Duodenal mucosa (tissue), 2 donors: ENCODE data around the gene CKAP5.
A peak's percentile ranks its signal among the peaks of the same experiment; 100 is the strongest.

Source experiments
- H3K27ac ChIP-seq: one replicate; pipeline ENCODE4 v1.7.0; 2013; ENCODE audit warnings: low read depth, low read length
- H3K27me3 ChIP-seq, 2 donors: one replicate each; pipeline ENCODE4 v1.7.0; 2013; ENCODE audit warnings: low read length in 2 of 2, control low read depth in 1 of 2; ENCODE audit not compliant: insufficient read depth in 2 of 2, control insufficient read depth in 1 of 2
- H3K36me3 ChIP-seq, 2 donors: one replicate each; pipeline ENCODE4 v1.7.0; 2013; ENCODE audit warnings: low read length in 2 of 2, control low read depth in 1 of 2; ENCODE audit not compliant: insufficient read depth in 2 of 2, control insufficient read depth in 1 of 2
- H3K4me1 ChIP-seq, 2 donors: one replicate each; pipeline ENCODE4 v1.7.0; 2013; ENCODE audit warnings: low read length in 2 of 2, control low read depth in 1 of 2; ENCODE audit not compliant: insufficient read depth in 2 of 2, control insufficient read depth in 1 of 2
- H3K4me3 ChIP-seq, 2 donors: one replicate each; pipeline ENCODE4 v1.7.0; 2013; ENCODE audit warnings: low read length in 2 of 2, low read depth in 1 of 2
- H3K9ac ChIP-seq, 2 donors: one replicate each; pipeline ENCODE4 v1.7.0; 2013; ENCODE audit warnings: low read length in 2 of 2, low read depth in 1 of 2
- H3K9me3 ChIP-seq, 2 donors: one replicate each; pipeline ENCODE4 v1.7.0; 2013; ENCODE audit warnings: low read length in 2 of 2, control low read depth in 1 of 2; ENCODE audit not compliant: control insufficient read depth in 1 of 2

CKAP5 gene

DNA sequence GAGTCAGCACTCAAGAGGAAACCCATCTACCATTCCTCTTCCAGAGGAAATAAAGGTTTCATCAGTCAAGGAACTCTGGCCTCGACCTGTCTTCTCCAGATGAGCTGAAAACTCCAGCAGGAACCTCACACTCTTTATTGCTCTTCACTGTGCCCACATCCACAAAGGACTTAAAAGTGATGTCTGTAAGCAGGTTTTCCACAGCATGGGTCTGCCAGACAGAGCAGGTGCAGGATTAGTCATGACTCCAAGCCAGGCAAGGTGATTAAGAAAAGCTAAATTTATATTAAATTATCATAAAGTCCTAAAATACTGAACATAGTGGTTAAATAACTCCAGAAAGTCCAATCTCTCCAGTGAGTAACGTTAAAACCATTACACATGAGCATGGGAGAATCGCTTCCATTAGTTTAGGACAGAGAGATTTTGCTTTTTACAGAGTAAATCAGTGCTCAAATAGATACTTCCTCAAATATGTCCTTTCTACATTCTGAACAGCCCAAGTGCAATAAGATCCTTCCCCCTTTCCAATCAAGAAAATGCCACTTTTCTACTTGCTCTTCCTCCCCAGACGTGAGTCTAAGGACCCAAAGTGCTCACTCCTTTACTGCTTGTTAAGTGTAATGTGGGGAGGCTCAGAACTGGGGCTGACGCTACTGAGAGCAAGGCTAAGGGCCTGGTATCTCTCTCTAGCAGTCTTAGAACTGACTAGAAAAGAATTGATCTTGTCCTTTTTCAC, 10.7 kb upstream of the CKAP5 start:
- no peak overlapping the region for H3K27ac ChIP-seq
- H3K9me3 ChIP-seq = no peaks in the 10 kb centered on the region
- H3K9ac ChIP-seq = no peak overlapping the region
- H3K27me3 ChIP-seq = no peaks in the 10 kb centered on the region
- H3K36me3 ChIP-seq = peaks cover 0 to 34% of the 10 kb centered on the region in 2 donors
- H3K4me1 ChIP-seq = no peaks in the 10 kb centered on the region
- no peak overlapping the region for H3K4me3 ChIP-seq

DNA sequence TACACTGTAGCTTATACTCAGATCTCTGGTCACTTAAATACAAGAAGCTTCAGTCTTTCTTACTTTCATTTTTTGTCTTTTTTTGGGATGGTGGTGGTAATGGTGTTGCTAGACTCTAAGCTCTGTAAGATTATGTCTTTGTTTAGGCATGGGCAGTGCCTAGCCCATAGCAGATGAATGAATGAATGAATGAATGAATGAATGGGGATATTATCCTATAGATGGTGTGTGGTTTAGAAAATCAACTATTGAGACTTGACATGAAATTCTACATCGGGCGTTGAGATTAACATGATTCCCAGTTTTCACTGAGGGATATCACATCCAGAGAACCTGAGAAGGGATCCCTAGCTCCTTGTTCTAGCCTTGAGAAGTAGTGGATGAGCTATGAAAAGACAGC, 9.8 kb upstream of the CKAP5 start:
- H3K9me3 ChIP-seq = no peaks in the 10 kb centered on the region
- peaks cover 0 to 29% of the 10 kb centered on the region in 2 donors for H3K36me3 ChIP-seq
- H3K9ac ChIP-seq = no peak overlapping the region
- H3K4me3 ChIP-seq = no peak overlapping the region
- H3K27ac ChIP-seq = no peak overlapping the region
- no peaks in the 10 kb centered on the region for H3K27me3 ChIP-seq
- no peaks in the 10 kb centered on the region for H3K4me1 ChIP-seq

DNA sequence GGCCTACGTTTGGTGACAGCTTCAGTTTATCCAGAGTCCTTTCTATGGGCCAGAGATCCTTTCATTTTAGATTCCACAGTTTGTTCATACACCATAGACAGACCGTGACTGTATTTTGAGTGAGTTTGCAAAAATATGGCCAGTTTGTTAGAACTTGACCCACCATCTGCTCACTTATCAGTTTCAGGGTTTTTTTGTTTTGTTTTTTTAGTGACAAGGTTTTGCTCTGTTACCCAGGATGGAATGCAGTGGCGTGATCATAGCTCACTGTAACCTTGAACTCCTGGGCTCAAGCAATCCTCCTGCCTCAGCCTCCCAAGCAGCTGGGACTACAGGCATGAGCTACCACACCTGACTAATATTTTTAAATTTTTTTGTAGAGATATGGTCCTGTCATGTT, 9.1 kb upstream of the CKAP5 start:
- H3K27ac ChIP-seq = no peak overlapping the region
- H3K9ac ChIP-seq = no peak overlapping the region
- no peaks in the 10 kb centered on the region for H3K27me3 ChIP-seq
- peaks cover 0 to 23% of the 10 kb centered on the region in 2 donors for H3K36me3 ChIP-seq
- H3K4me1 ChIP-seq = no peaks in the 10 kb centered on the region
- no peak overlapping the region for H3K4me3 ChIP-seq
- H3K9me3 ChIP-seq = no peaks in the 10 kb centered on the region

DNA sequence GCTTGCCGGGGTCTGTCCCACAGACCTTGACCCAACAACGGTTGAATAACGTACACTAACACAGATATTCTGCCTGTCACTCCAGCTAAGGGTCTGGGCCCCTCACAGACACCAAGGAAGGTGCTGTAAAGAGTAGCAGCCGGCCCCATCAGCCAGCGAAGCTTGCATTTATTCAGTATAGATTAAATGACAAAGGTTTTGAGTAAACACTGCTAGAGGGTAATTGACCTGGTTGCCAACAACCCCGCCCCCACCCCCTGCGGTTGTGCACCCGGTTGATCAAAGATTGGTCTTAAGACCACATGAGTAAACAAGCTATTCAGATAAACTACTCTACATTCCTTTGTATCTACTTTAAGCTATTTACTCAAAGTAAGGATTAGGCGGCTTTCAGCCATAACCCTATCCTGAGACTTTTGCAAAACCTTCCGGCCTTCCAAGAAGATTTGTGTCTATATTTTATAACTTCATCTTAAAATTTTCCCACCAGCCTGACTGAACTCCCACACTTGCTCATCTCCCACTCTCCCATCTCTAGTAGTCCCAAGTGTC, 4.8 kb upstream of the CKAP5 start:
- H3K27ac ChIP-seq = no peak overlapping the region
- H3K9me3 ChIP-seq = no peaks in the 10 kb centered on the region
- H3K36me3 ChIP-seq = no peaks in the 10 kb centered on the region
- H3K4me1 ChIP-seq = peaks cover 4 to 6% of the 10 kb centered on the region in 2 donors
- no peak overlapping the region for H3K4me3 ChIP-seq
- H3K9ac ChIP-seq = no peak overlapping the region
- no peaks in the 10 kb centered on the region for H3K27me3 ChIP-seq

DNA sequence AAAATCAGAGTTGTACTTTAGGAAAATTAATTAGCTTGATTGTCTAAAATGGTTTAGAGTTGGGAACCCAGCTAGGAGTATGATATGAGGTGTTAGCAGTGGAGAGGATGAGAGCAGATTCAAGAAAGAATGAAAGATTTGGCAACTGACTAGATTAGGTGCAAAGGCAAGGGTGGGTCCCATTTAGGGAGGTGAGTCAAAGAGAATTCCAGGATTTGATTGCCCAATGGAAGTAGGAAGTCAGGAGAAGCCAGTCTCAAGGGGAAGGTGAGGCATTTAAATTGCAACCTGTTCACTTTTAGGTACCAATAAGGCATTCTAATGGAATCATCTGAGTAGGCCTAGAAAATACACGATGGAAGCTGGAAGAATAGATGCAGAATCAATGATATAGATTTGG, 3.6 kb upstream of the CKAP5 start:
- H3K36me3 ChIP-seq = no peaks in the 10 kb centered on the region
- H3K4me1 ChIP-seq = peaks cover 7 to 12% of the 10 kb centered on the region in 2 donors
- no peak overlapping the region for H3K27ac ChIP-seq
- H3K4me3 ChIP-seq = no peak overlapping the region
- no peaks in the 10 kb centered on the region for H3K9me3 ChIP-seq
- no peak overlapping the region for H3K9ac ChIP-seq
- H3K27me3 ChIP-seq = no peaks in the 10 kb centered on the region

DNA sequence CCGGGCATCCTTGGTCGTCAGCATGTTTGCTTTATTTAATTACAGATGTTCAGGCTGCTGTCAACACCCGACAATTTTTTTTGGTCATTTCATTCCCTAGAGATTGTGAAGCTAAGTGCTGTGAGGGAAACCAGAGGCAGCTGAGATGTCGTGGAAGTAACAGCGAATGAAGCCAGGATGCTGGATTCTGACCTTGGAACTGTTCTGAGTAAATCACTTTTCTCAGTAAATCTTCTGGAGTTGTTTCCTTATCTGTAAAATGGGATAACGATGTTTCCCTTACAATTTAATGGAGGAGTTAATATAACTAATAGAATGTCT, 390 bp upstream of the CKAP5 start:
- H3K36me3 ChIP-seq = no peaks in the 10 kb centered on the region
- no peak overlapping the region for H3K27ac ChIP-seq
- H3K27me3 ChIP-seq = no peaks in the 10 kb centered on the region
- peaks cover 7 to 16% of the 10 kb centered on the region in 2 donors for H3K4me1 ChIP-seq
- no peaks in the 10 kb centered on the region for H3K9me3 ChIP-seq
- H3K4me3 ChIP-seq = peak overlapping the region; percentile 84 to 92
- peak overlapping the region; percentile 4 to 83 for H3K9ac ChIP-seq

DNA sequence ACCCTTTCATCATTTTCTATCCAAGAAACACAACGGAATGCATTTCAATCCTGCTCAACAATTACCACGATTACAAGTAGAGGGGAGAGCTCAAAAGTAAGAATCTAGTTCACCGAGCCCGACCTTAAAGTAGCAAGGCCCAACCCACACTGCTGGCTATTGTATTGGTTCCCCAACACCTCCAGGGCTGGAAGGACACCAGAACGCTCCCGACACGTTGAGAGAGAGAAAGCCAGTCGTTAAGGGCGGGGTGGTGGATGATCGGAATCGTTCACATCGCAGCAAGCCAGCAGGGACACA, 690 bp downstream of the CKAP5 start:
- peak overlapping the region; percentile 84 to 92 for H3K4me3 ChIP-seq

DNA sequence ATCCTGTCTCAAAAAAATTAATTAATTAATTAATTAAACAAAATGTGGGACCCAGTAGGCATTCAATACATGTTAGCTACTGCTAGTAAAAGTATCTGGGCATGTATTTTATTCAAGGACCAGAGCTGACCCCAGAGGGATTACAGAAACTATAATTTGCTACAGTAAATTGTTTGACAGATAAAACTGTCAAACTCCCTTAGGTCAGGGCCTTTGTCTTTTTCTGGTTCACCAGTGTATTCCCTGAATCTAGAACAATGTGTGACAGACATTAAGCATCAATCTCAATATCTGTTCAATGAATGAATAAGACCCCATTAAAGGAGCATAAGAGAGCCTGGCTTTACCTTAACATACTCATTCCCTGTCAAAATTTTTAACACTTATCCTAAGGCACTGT, 6.0 kb downstream of the CKAP5 start:
- Histone ChIP-seq H3K36me3 (peaks cover 0 to 3% of the 10 kb centered on the region in 2 donors), H3K4me1 (peaks cover 0 to 17% of the 10 kb centered on the region in 2 donors)

More for the DNA sequence above, 690 bp downstream of the CKAP5 start:
- H3K36me3 ChIP-seq = peaks cover 0 to 3% of the 10 kb centered on the region in 2 donors
- H3K4me1 ChIP-seq = peaks cover 7 to 16% of the 10 kb centered on the region in 2 donors
- peak overlapping the region; percentile 60 for H3K27ac ChIP-seq
- H3K9ac ChIP-seq = peak overlapping the region; percentile 71 to 83
- H3K9me3 ChIP-seq = no peaks in the 10 kb centered on the region
- H3K27me3 ChIP-seq = no peaks in the 10 kb centered on the region

DNA sequence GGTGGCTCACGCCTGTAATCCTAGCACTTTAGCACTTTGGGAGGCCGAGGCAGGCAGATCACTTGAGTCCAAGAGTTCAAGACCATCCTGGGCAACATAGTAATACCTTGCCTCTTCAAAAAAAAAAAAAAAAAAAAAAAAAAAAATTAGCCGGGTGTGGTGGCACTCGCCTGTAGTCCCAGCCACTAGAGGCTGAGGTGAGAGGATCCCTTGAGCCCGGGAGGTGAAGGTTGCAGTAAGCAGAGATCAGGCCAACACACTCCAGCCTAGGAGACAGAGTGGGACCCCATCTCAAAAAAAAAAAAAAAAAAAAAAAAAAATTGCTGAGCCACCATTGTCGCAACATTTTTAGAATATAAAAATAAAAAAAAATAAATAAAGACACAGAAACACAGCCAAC, 7.6 kb downstream of the CKAP5 start:
- H3K27ac ChIP-seq = no peak overlapping the region
- H3K27me3 ChIP-seq = no peaks in the 10 kb centered on the region
- no peaks in the 10 kb centered on the region for H3K9me3 ChIP-seq
- H3K4me3 ChIP-seq = no peak overlapping the region
- H3K9ac ChIP-seq = no peak overlapping the region
- peaks cover 0 to 3% of the 10 kb centered on the region in 2 donors for H3K36me3 ChIP-seq
- H3K4me1 ChIP-seq = peaks cover 0 to 9% of the 10 kb centered on the region in 2 donors

More for the DNA sequence above, 6.0 kb downstream of the CKAP5 start:
- H3K4me3 ChIP-seq = no peak overlapping the region
- no peak overlapping the region for H3K27ac ChIP-seq
- H3K9me3 ChIP-seq = no peaks in the 10 kb centered on the region
- H3K27me3 ChIP-seq = no peaks in the 10 kb centered on the region
- H3K9ac ChIP-seq = no peak overlapping the region

DNA sequence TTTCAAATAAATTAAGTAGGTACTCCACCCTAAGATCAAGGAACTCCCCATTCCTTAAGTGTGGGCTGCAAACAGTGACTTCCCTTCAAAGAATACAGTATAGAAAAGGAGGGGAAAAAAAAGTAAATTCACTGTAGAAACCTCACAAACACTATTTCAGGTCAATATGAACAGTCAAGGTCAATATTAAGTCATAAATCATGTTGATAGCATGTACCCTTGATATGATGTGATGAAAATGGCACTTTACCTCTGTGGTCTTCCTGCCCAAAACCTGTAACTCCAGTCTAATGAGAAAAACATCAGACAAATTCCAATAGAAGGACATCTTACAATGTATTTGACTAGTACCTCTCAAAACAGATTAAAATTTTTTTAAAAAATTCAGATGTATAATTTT, 8.2 kb downstream of the CKAP5 start:
- Histone ChIP-seq H3K9ac (no peak overlapping the region), H3K9me3 (no peaks in the 10 kb centered on the region), H3K4me3 (no peak overlapping the region), H3K36me3 (peaks cover 0 to 3% of the 10 kb centered on the region in 2 donors), H3K4me1 (peaks cover 0 to 9% of the 10 kb centered on the region in 2 donors), H3K27me3 (no peaks in the 10 kb centered on the region), H3K27ac (no peak overlapping the region)
